HG03432 (cell line): Measurements from ENCODE around the gene CCDC88B.
A peak's percentile ranks its signal among the peaks of the same experiment; 100 is the strongest.
"Not testable (repeated sequence)": the region's sequence is repeated elsewhere in the genome, so short reads cannot be mapped to it uniquely, and the experiment has no call there.

Source experiments
- ATAC-seq: cut with Tn5 transposase; IDR thresholded peaks from one replicate; pipeline ENCODE4 v1.9.1; 2021; ENCODE audit warnings: mild to moderate bottlenecking, moderate library complexity; ENCODE audit not compliant: unreplicated experiment

The CCDC88B gene

GRCh38 chr11:64305075-64305690, 34.8 kb upstream of the CCDC88B start, which contains the start of gene ESRRA:
TSS of gene ESRRA (plus strand) at chr11:64305524. CDS start at chr11:64307180, 1,656 bp downstream.
- peak; percentile 70 for ATAC-seq

- peak; percentile 24 for ATAC-seq
These were observed 34.1 kb upstream of the CCDC88B start for GRCh38 chr11:64305691-64306562.

GRCh38 chr11:64306563-64306875, 33.5 kb upstream of the CCDC88B start:
- ATAC-seq, result no peak

GRCh38 chr11:64306876-64307622, 33.0 kb upstream of the CCDC88B start:
- no peak for ATAC-seq

GRCh38 chr11:64307795-64308194, 32.2 kb upstream of the CCDC88B start:
- ATAC-seq, result not testable (repeated sequence)

GRCh38 chr11:64312947-64313346, 27.1 kb upstream of the CCDC88B start:
- no peak for ATAC-seq

GRCh38 chr11:64313491-64314145, 26.4 kb upstream of the CCDC88B start:
- no peak for ATAC-seq

GRCh38 chr11:64314146-64314804, 25.7 kb upstream of the CCDC88B start:
- no peak for ATAC-seq

- ATAC-seq, result no peak
These were observed 25.0 kb upstream of the CCDC88B start for GRCh38 chr11:64314805-64315561.

GRCh38 chr11:64315667-64316526, 24.1 kb upstream of the CCDC88B start:
- not testable (repeated sequence) for ATAC-seq

- ATAC-seq, result peak; percentile 5
These were observed 23.2 kb upstream of the CCDC88B start for GRCh38 chr11:64316672-64317324.

GRCh38 chr11:64317325-64317960, 22.6 kb upstream of the CCDC88B start, which contains the start of gene TRMT112:
TSS of gene TRMT112 (minus strand) at chr11:64317559. CDS start at chr11:64317526, 33 bp downstream.
- peak; percentile 52 for ATAC-seq

- peak; percentile 70 for ATAC-seq
These were observed 21.8 kb upstream of the CCDC88B start, which contains the start of gene PRDX5 for GRCh38 chr11:64317961-64318765. TSS of gene PRDX5 (plus strand) at chr11:64318121. CDS start at chr11:64318216, 95 bp downstream.

- no peak for ATAC-seq
These were observed 20.9 kb upstream of the CCDC88B start for GRCh38 chr11:64318766-64319761.

- ATAC-seq, result no peak
These were observed 19.4 kb upstream of the CCDC88B start for GRCh38 chr11:64320556-64320955.

GRCh38 chr11:64321026-64321425, 19.0 kb upstream of the CCDC88B start:
- ATAC-seq, result no peak
